ENCODE data around the gene BIVM. TPM values are rescaled to one million over a fixed set of nuclear protein-coding genes. Genes with fewer than 3 reads are reported as not detected.
"Not testable (repeated sequence)": the region's sequence is repeated elsewhere in the genome, so short reads cannot be mapped to it uniquely, and the experiment has no call there.

The BIVM gene
- total RNA-seq, 2 donors from 2014 or later = 9.9 to 10.7 TPM

- peaks cover 35% of the 10 kb centered on the region for H3K4me1 Mint-ChIP-seq
- no peaks in the 10 kb centered on the region for H3K9me3 ChIP-seq (ENCODE audit: control insufficient read depth, low read length, poor library complexity, severe bottlenecking)
- no peaks in the 10 kb centered on the region for H3K36me3 Mint-ChIP-seq (ENCODE audit: low read depth)
- ATAC-seq = no peak
- H3K27me3 Mint-ChIP-seq = no peaks in the 10 kb centered on the region
- peak overlapping the region; percentile 88 for H3K27ac Mint-ChIP-seq
- DNase-seq = no peak
- H3K4me3 Mint-ChIP-seq = peak overlapping the region; percentile 91
Measured at GRCh38 chr13:102774214-102774568, 24.7 kb upstream of the BIVM start.

DNA sequence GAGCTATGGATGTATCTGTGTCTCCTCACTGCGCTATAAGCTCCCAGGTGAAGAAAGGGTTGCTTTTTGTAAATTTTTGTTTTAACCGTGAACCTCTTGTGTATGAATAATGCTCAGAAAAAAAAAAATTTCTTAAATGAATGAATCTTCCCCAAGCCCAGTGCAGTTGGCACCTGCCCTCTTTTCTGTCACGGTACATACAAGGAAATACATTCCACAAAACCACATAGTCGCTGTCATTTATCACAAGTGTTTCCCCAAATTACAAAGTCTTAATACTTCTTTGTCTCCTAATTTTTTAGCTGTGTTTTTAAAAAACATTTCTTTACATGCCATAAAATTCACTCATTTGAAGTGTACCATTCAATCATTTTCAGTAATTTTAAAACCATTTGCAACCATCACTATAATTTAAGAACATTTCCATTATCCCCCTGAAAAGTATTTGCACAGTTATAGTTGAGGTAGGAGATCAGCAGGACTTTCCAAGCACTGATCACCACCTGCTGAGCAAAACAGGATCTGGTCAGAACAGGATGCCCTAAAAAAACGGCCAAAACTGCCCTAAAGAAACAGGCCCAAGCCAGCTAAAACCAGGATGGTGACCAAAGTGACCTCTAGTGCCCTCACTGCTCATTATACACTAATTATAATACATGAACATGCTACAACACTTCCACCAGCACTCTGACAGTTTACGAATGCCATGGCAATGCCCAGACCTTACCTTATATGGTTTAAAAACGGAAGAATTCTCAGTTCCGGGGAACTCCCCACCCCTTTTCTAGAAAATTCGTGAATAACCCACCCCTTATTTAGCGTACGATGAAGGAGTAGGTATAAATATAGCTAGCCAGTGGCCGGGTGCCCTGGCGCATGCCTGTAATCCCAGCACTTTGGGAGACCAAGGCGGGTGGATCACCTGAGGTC is 24.1 kb upstream of the BIVM start:
- DNase-seq (no peak), ATAC-seq (no peak)
- Mint-ChIP-seq H3K36me3 (ENCODE audit: low read depth) (no peaks in the 10 kb centered on the region), H3K27ac (peak overlapping the region; percentile 88), H3K4me3 (peak overlapping the region; percentile 91), H3K4me1 (peaks cover 40% of the 10 kb centered on the region), H3K27me3 (no peaks in the 10 kb centered on the region)
- no peaks in the 10 kb centered on the region for H3K9me3 ChIP-seq (ENCODE audit: control insufficient read depth, low read length, poor library complexity, severe bottlenecking)

DNA sequence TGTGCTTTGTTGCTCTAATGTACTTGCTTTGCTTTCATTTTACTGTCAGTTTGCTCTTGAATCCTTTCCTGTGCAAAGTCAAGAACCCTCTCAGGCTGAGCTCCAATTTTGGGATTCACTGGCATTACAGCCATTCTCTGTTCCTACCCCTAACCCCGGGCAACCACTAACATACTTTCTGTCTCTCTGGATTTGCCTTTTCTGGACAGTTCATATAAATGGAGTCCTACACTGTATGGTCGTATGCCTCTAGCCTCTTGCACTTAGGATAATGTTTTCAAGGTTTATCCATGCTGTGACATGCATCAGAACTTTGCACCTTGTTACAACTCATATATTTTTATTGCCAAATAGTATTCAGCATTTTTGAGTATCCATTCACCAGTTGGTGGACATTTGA is 22.6 kb upstream of the BIVM start:
- H3K4me3 Mint-ChIP-seq = no peak overlapping the region
- no peak overlapping the region for H3K27ac Mint-ChIP-seq
- peaks cover 30% of the 10 kb centered on the region for H3K4me1 Mint-ChIP-seq
- no peaks in the 10 kb centered on the region for H3K9me3 ChIP-seq (ENCODE audit: control insufficient read depth, low read length, poor library complexity, severe bottlenecking)
- no peaks in the 10 kb centered on the region for H3K27me3 Mint-ChIP-seq
- DNase-seq (no peak), ATAC-seq (no peak)
- no peaks in the 10 kb centered on the region for H3K36me3 Mint-ChIP-seq (ENCODE audit: low read depth)

GRCh38 chr13:102777736-102778135 is 21.2 kb upstream of the BIVM start:
- no peak for ATAC-seq
- Mint-ChIP-seq H3K4me1 (peaks cover 22% of the 10 kb centered on the region), H3K27me3 (no peaks in the 10 kb centered on the region), H3K36me3 (ENCODE audit: low read depth) (no peaks in the 10 kb centered on the region), H3K27ac (no peak overlapping the region), H3K4me3 (no peak overlapping the region)
- DNase-seq = no peak
- H3K9me3 ChIP-seq (ENCODE audit: control insufficient read depth, low read length, poor library complexity, severe bottlenecking) = no peaks in the 10 kb centered on the region

- DNase-seq = peak in 1 of 3 donors; percentile 11
- no peaks in the 10 kb centered on the region for H3K9me3 ChIP-seq (ENCODE audit: control insufficient read depth, low read length, poor library complexity, severe bottlenecking)
- Mint-ChIP-seq H3K4me3 (peak overlapping the region; percentile 85), H3K27me3 (no peaks in the 10 kb centered on the region), H3K4me1 (peaks cover 13% of the 10 kb centered on the region), H3K36me3 (ENCODE audit: low read depth) (no peaks in the 10 kb centered on the region), H3K27ac (peak overlapping the region; percentile 91)
- peak; percentile 92 for ATAC-seq
Measured at GRCh38 chr13:102779436-102780159, 19.3 kb upstream of the BIVM start.

- not testable (repeated sequence) for DNase-seq; H3K9me3 ChIP-seq (ENCODE audit: control insufficient read depth, low read length, poor library complexity, severe bottlenecking); ATAC-seq; H3K36me3 Mint-ChIP-seq (ENCODE audit: low read depth); H3K4me3 Mint-ChIP-seq; H3K27me3 Mint-ChIP-seq
- Mint-ChIP-seq H3K27ac (peak overlapping the region; percentile 91), H3K4me1 (peaks cover 12% of the 10 kb centered on the region)
Measured at GRCh38 chr13:102780656-102781055, 18.3 kb upstream of the BIVM start.

DNA sequence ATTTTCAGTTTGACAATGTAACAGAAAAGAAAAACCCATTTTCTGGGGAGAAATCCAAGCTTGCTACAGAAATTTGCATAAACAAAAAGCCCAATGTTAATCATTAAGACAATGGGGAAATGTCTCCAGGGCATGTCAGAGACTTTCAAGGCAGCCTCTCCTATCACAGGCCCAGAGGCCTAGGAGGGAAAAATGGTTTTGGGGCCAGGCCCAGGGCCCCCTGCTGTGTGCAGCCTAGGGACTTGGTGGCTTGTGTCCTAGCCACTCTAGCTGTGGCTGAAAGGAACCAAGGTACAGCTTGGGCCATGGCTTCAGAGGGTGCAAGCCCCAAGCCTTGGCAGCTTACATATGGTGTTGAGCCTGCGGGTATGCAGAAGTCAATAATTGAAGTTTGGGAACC is 17.3 kb upstream of the BIVM start:
- Mint-ChIP-seq H3K4me1 (peaks cover 15% of the 10 kb centered on the region), H3K4me3 (no peak overlapping the region), H3K36me3 (ENCODE audit: low read depth) (no peaks in the 10 kb centered on the region), H3K27ac (peak overlapping the region; percentile 91), H3K27me3 (no peaks in the 10 kb centered on the region)
- no peaks in the 10 kb centered on the region for H3K9me3 ChIP-seq (ENCODE audit: control insufficient read depth, low read length, poor library complexity, severe bottlenecking)
- DNase-seq = no peak
- no peak for ATAC-seq

DNA sequence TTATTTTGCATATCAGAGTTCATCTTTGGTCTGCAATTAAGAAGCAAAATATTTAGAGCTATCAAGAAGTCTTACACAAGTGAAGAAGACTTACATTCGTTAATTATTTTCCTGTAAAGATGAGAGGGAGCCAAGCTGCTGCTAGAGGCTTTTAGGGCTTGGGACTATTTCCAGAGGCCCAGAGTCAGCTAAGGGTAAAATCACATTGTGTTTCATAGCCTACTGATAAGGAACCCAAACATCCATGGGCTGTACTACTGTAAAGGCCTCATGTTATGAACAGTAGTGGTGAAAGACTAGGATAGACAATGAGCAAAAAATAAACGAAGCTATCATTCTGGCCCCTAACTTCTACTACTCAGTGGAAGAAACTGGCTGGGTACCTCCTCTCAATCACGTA is 14.4 kb upstream of the BIVM start:
- no peak for DNase-seq
- Mint-ChIP-seq H3K4me3 (no peak overlapping the region), H3K4me1 (peaks cover 8% of the 10 kb centered on the region), H3K27me3 (no peaks in the 10 kb centered on the region), H3K27ac (no peak overlapping the region), H3K36me3 (ENCODE audit: low read depth) (peaks cover 2% of the 10 kb centered on the region)
- H3K9me3 ChIP-seq (ENCODE audit: control insufficient read depth, low read length, poor library complexity, severe bottlenecking) = no peaks in the 10 kb centered on the region
- ATAC-seq = no peak

DNA sequence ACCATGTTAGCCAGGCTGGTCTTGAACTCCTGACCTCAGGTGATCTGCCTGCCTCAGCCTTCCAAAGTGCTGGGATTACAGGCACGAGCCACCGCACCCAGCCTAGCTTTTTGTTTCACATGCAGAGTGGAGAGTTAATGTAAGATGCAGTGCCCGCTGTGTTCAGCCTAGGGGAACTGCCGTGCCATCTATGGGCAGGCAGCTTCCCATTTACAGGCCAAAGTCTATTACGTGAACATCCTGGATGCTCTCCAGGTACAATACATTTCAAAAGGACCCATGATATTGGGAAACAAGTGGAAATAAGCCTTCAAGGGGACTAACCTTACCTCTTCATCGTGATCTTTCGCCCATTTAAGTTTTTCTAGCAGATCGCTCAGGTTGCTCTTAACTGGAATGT is 10.2 kb upstream of the BIVM start:
- no peak overlapping the region for H3K27ac Mint-ChIP-seq
- H3K4me1 Mint-ChIP-seq = peaks cover 3% of the 10 kb centered on the region
- DNase-seq = no peak
- H3K36me3 Mint-ChIP-seq (ENCODE audit: low read depth) = peaks cover 2% of the 10 kb centered on the region
- ATAC-seq = no peak
- H3K9me3 ChIP-seq (ENCODE audit: control insufficient read depth, low read length, poor library complexity, severe bottlenecking) = no peaks in the 10 kb centered on the region
- H3K27me3 Mint-ChIP-seq = no peaks in the 10 kb centered on the region
- H3K4me3 Mint-ChIP-seq = no peak overlapping the region

- ATAC-seq (no peak), DNase-seq (no peak)
- Mint-ChIP-seq H3K4me3 (no peak overlapping the region), H3K27me3 (no peaks in the 10 kb centered on the region), H3K27ac (no peak overlapping the region), H3K36me3 (ENCODE audit: low read depth) (peaks cover 2% of the 10 kb centered on the region), H3K4me1 (no peaks in the 10 kb centered on the region)
- H3K9me3 ChIP-seq (ENCODE audit: control insufficient read depth, low read length, poor library complexity, severe bottlenecking) = no peaks in the 10 kb centered on the region
Measured at GRCh38 chr13:102792396-102792795, 6.5 kb upstream of the BIVM start.

DNA sequence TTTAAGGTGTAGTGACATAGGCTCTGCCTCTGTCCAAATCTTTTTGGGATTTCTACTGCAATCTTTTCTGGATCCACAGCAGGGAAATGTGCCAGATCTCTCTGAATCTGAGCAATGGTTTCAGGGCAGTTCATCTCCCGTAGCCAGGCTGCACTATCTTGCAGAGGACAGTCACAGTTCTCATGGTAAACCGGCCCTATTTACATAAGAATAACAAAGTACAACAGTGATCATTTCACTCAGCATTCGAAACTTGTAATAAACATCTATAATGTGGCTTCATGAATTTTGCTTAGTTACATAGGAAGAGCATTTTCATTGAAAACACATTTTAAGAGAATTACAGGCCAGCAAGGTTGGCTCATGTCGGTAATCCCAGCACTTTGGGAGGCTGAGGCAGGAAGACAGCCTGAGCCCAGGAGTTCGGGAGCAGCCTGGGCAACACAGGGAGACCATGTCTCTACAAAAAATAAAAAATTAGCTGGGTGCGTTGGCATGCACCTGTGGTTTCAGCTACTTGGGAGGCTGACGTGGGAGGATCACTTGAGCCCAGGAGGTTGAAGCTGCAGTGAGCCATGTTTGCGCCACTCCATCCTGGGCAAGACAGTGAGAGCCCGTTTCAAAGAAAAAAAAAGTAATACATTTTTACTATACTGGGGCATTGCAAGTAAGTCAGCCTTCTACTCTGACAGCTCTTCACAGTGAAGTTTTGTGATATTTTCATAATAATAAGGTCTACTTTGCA is 5.1 kb upstream of the BIVM start:
- no peaks in the 10 kb centered on the region for H3K9me3 ChIP-seq (ENCODE audit: control insufficient read depth, low read length, poor library complexity, severe bottlenecking)
- no peak overlapping the region for H3K4me3 Mint-ChIP-seq
- ATAC-seq = no peak
- H3K27ac Mint-ChIP-seq = peak overlapping the region; percentile 83
- H3K36me3 Mint-ChIP-seq (ENCODE audit: low read depth) = peaks cover 2% of the 10 kb centered on the region
- peaks cover 3% of the 10 kb centered on the region for H3K4me1 Mint-ChIP-seq
- peaks cover 5% of the 10 kb centered on the region for H3K27me3 Mint-ChIP-seq
- no peak for DNase-seq

DNA sequence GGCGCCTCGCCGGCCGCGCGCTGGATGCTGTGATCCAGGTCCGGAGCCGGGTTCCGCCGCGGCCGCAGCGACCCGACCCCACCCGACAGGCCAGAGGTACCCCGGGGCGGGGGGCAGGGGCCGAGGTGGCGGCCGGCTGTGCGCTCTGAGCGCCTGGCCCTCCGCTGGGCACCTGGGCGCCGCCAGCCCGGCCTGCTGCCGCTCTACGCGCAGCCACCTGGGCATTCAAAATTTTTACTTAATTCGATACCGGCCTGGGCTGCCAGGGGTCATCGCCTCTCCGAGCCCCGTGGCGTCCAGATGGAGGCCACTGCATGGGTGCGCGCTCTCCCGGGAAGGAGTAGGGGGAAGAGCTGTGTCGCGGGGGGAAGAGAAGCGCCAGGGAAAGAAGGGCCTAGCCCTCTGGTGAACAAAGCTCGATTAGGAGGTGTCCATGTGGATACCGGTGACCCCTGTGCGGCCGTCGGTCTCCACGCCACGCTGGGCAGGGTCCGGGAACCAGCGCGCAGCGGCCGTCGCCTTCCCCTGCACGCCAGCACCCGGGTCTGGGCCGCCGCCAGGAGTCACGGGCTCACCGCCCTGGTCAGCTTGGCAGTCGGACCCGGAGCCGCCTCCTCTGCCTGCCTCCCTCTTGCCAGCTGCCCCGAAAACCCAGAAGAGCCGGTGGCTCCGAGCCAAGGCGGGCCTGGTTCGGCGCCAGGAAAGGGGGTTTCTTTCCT is 666 bp downstream of the BIVM start:
- Mint-ChIP-seq H3K4me1 (peaks cover 14% of the 10 kb centered on the region), H3K4me3 (peak overlapping the region; percentile 93)
- DNase-seq = peak in 1 of 3 donors; percentile 13

More for the DNA sequence above, 666 bp downstream of the BIVM start:
- H3K27me3 Mint-ChIP-seq = peaks cover 5% of the 10 kb centered on the region
- peak; percentile 2 for ATAC-seq
- no peaks in the 10 kb centered on the region for H3K36me3 Mint-ChIP-seq (ENCODE audit: low read depth)
- H3K27ac Mint-ChIP-seq = peak overlapping the region; percentile 59
- no peaks in the 10 kb centered on the region for H3K9me3 ChIP-seq (ENCODE audit: control insufficient read depth, low read length, poor library complexity, severe bottlenecking)
